A673 (cell line): Measurements from ENCODE around the gene RASA2. TPM values are rescaled to one million over a fixed set of nuclear protein-coding genes. Genes with fewer than 3 reads are reported as not detected.

Experiments used
- BruUV-seq: library from RNA; stranded (reverse); fragments of 400-500 nt; replicated peaks from 2 replicates; lab custom pipeline; 2021; lab: Mats Ljungman, UMichigan
- CTCF ChIA-PET: fragments of 300-600 bp; sonication (Branson Sonifier 250); formaldehyde crosslinking; loops from one replicate; lab custom pipeline; 2022; ENCODE audit warnings: antibody characterized with exemption; lab: Charles Lee
- POLR2A ChIA-PET: fragments of 300-600 bp; sonication (Branson Sonifier 250); formaldehyde crosslinking; loops from one replicate; lab custom pipeline; 2022; ENCODE audit warnings: antibody characterized with exemption; ENCODE audit not compliant: low non-redundant PET; lab: Charles Lee
- DNase-seq: peaks from one replicate; pipeline ENCODE4 v3.0.0-alpha.2; 2015; ENCODE audit warnings: low spot score
- H3K27ac ChIP-seq: fragments of 200-600 bp; sonication (generic); 2 replicates; pipeline ENCODE4 v1.5.1; 2016; ENCODE audit warnings: mixed run types, low read depth, mild to moderate bottlenecking, mixed read lengths, antibody characterized with exemption, low read length; ENCODE audit not compliant: poor library complexity, severe bottlenecking
- H3K27me3 ChIP-seq: fragments of 200-600 bp; sonication (generic); replicated peaks from 2 replicates; pipeline ENCODE4 v1.6.1; 2017; ENCODE audit warnings: mixed run types, low read depth, mild to moderate bottlenecking, mixed read lengths, antibody characterized with exemption, low read length; ENCODE audit not compliant: insufficient read depth, poor library complexity
- H3K36me3 ChIP-seq: fragments of 200-600 bp; sonication (generic); 2 replicates; pipeline ENCODE4 v1.6.1; 2016; ENCODE audit warnings: mixed run types, mild to moderate bottlenecking, mixed read lengths, antibody characterized with exemption, low read length; ENCODE audit not compliant: insufficient read depth, poor library complexity, severe bottlenecking
- H3K4me1 ChIP-seq: fragments of 200-600 bp; sonication (generic); 2 replicates; pipeline ENCODE4 v1.6.1; 2017; ENCODE audit warnings: mixed run types, mild to moderate bottlenecking, mixed read lengths, antibody characterized with exemption, low read length; ENCODE audit not compliant: insufficient read depth, poor library complexity, severe bottlenecking
- H3K4me3 ChIP-seq: fragments of 200-600 bp; sonication (generic); 2 replicates; pipeline ENCODE4 v1.5.1; 2016; ENCODE audit warnings: low read depth, mixed run types, mild to moderate bottlenecking, mixed read lengths, low read length; ENCODE audit not compliant: poor library complexity, severe bottlenecking
- H3K9me3 ChIP-seq: fragments of 200-600 bp; sonication (generic); 2 replicates; pipeline ENCODE4 v1.6.1; 2016; ENCODE audit warnings: mixed run types, low read depth, mild to moderate bottlenecking, mixed read lengths, antibody characterized with exemption, low read length; ENCODE audit not compliant: poor library complexity, severe bottlenecking
- CTCF ChIP-seq: fragments of 300-800, 200-600 bp; sonication (generic); conservative IDR thresholded peaks from 2 replicates; pipeline ENCODE4 v1.5.1; 2017; ENCODE audit warnings: low read depth, mild to moderate bottlenecking, antibody characterized with exemption, low read length, moderate library complexity, mixed read lengths
- EZH2 ChIP-seq: fragments of 200-600 bp; sonication (generic); IDR thresholded peaks from 2 replicates; pipeline ENCODE4 v1.6.1; 2017; ENCODE audit warnings: borderline replicate concordance, low read depth, mild to moderate bottlenecking, mixed read lengths, antibody characterized with exemption, low read length; ENCODE audit not compliant: poor library complexity, severe bottlenecking
- intact Hi-C: fragments of 100-400 bp; cut with micrococcal nuclease; formaldehyde crosslinking; loops from one replicate; pipeline ENCODE4 v1.10.0; 2022; ENCODE audit not compliant: unreplicated experiment
- total RNA-seq: library from RNA; stranded (reverse); gene quantifications from 2 replicates; pipeline ENCODE4 v1.2.3, GENCODE V29; 2021

The RASA2 gene
- total RNA-seq, 1 experiment from 2014 or later: 17.1 TPM

GRCh38 chr3:141514382-141514781, 27.6 kb downstream of the RASA2 start:
- no peak overlapping the region for H3K4me3 ChIP-seq
- intact Hi-C loops: no loop called here
- no peaks in the 10 kb centered on the region for H3K4me1 ChIP-seq
- TF ChIP-seq CTCF (no peak), EZH2 (no peak)
- H3K9me3 ChIP-seq: no peaks in the 10 kb centered on the region
- ChIA-PET POLR2A (no interaction called here), CTCF (no interaction called here)
- no peak overlapping the region for H3K27ac ChIP-seq
- no peak for DNase-seq
- peaks cover 25% of the 10 kb centered on the region for H3K36me3 ChIP-seq
- H3K27me3 ChIP-seq: no peaks in the 10 kb centered on the region
- BruUV-seq: no TSS peak

GRCh38 chr3:141519587-141519986, 32.8 kb downstream of the RASA2 start:
- ChIA-PET CTCF (interaction anchor here (0.7 kb wide), 1 partner anchor 60 kb away, joined by 5 read pairs; no protein-coding TSS in a partner anchor), POLR2A (no interaction called here)
- Histone ChIP-seq H3K4me1 (peaks cover 2% of the 10 kb centered on the region), H3K4me3 (no peak overlapping the region), H3K36me3 (peaks cover 18% of the 10 kb centered on the region), H3K27ac (no peak overlapping the region), H3K9me3 (no peaks in the 10 kb centered on the region), H3K27me3 (no peaks in the 10 kb centered on the region)
- BruUV-seq: no TSS peak
- no peak for DNase-seq
- TF ChIP-seq EZH2 (no peak), CTCF (no peak)
- intact Hi-C loops: no loop called here

DNA sequence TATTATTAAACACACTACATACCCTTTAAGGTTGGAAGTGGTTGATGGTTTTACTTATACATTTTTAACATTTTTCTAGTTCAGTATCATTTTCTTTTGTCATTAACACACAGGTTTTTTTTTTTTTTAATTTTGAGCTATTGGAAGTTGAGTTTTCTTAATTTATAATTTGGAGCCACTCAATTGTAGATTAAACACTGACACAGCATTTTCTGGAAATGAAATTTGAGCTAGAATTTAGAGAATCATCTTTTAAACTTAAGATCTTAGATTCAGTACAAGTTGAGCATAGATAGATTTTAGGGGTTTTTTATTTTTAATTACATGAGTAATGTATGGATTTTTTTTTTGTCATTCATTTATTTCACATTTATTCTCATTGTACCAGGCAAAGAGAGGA, 35.0 kb downstream of the RASA2 start:
- H3K36me3 ChIP-seq: peaks cover 11% of the 10 kb centered on the region
- DNase-seq: no peak
- H3K9me3 ChIP-seq: no peaks in the 10 kb centered on the region
- TF ChIP-seq CTCF (no peak), EZH2 (no peak)
- no peaks in the 10 kb centered on the region for H3K27me3 ChIP-seq
- POLR2A ChIA-PET: no interaction called here
- H3K4me3 ChIP-seq: no peak overlapping the region
- no TSS peak for BruUV-seq
- H3K27ac ChIP-seq: no peak overlapping the region
- peaks cover 7% of the 10 kb centered on the region for H3K4me1 ChIP-seq
- intact Hi-C loops: no loop called here
- CTCF ChIA-PET: interaction anchor here (0.6 to 0.7 kb wide), 2 partner anchors 39 to 57 kb away, joined by 3 to 4 read pairs; no protein-coding TSS in a partner anchor
